ENCODE data around the gene BLMH.

- TF ChIP-seq POLR2A (IDR thresholded peaks at IDR 0.05) = no peak
- TF ChIP-seq CTCF (IDR thresholded peaks at IDR 0.05) = no peak
These were observed 12.6 kb downstream of the BLMH start for GRCh38 chr17:30279156-30279555.
